ENCODE data around the gene ADGRE1.
"Not testable (repeated sequence)": the region's sequence is repeated elsewhere in the genome, so short reads cannot be mapped to it uniquely, and the experiment has no call there.

ADGRE1 gene

GRCh38 chr19:6887316-6887715 is at the start of gene ADGRE1:
ADGRE1 (plus strand) TSS chr19:6887579; CDS start chr19:6887609, 30 bp downstream.
- no peak for DNase-seq (ENCODE audit: low read depth)

- no peak for DNase-seq (ENCODE audit: low read depth)
Measured at GRCh38 chr19:6838062-6838655, 49.2 kb upstream of the ADGRE1 start.

- DNase-seq (ENCODE audit: low read depth) = no peak
Measured at GRCh38 chr19:6842871-6843607, 44.3 kb upstream of the ADGRE1 start.

GRCh38 chr19:6847828-6848200 is 39.6 kb upstream of the ADGRE1 start:
- no peak for DNase-seq (ENCODE audit: low read depth)

- DNase-seq (ENCODE audit: low read depth) = no peak
Measured at GRCh38 chr19:6848986-6849385, 38.4 kb upstream of the ADGRE1 start.

GRCh38 chr19:6849876-6850275 is 37.5 kb upstream of the ADGRE1 start:
- DNase-seq (ENCODE audit: low read depth) = no peak

- no peak for DNase-seq (ENCODE audit: low read depth)
Measured at GRCh38 chr19:6851359-6851758, 36.0 kb upstream of the ADGRE1 start.

- DNase-seq (ENCODE audit: low read depth) = no peak
Measured at GRCh38 chr19:6852001-6852400, 35.4 kb upstream of the ADGRE1 start.

- DNase-seq (ENCODE audit: low read depth) = no peak
Measured at GRCh38 chr19:6853868-6854267, 33.5 kb upstream of the ADGRE1 start.

- no peak for DNase-seq (ENCODE audit: low read depth)
Measured at GRCh38 chr19:6854758-6855157, 32.6 kb upstream of the ADGRE1 start.

- no peak for DNase-seq (ENCODE audit: low read depth)
Measured at GRCh38 chr19:6856749-6857372, 30.5 kb upstream of the ADGRE1 start.

- DNase-seq (ENCODE audit: low read depth) = no peak
Measured at GRCh38 chr19:6861683-6862286, 25.6 kb upstream of the ADGRE1 start.

GRCh38 chr19:6862673-6863078 is 24.7 kb upstream of the ADGRE1 start:
- peak; percentile 65 for DNase-seq (ENCODE audit: low read depth)

GRCh38 chr19:6864325-6864940 is 22.9 kb upstream of the ADGRE1 start:
- DNase-seq (ENCODE audit: low read depth) = no peak

- no peak for DNase-seq (ENCODE audit: low read depth)
Measured at GRCh38 chr19:6865849-6866248, 21.5 kb upstream of the ADGRE1 start.

GRCh38 chr19:6866741-6867151 is 20.6 kb upstream of the ADGRE1 start:
- no peak for DNase-seq (ENCODE audit: low read depth)

GRCh38 chr19:6868351-6868750 is 19.0 kb upstream of the ADGRE1 start:
- DNase-seq (ENCODE audit: low read depth) = no peak

GRCh38 chr19:6869151-6869882 is 18.1 kb upstream of the ADGRE1 start:
- not testable (repeated sequence) for DNase-seq (ENCODE audit: low read depth)

GRCh38 chr19:6873708-6874431 is 13.5 kb upstream of the ADGRE1 start:
- no peak for DNase-seq (ENCODE audit: low read depth)

- DNase-seq (ENCODE audit: low read depth) = no peak
Measured at GRCh38 chr19:6875218-6875617, 12.2 kb upstream of the ADGRE1 start.

- DNase-seq (ENCODE audit: low read depth) = no peak
Measured at GRCh38 chr19:6876748-6877147, 10.6 kb upstream of the ADGRE1 start.
